Endothelial cell of umbilical vein (primary cell): ENCODE results near the gene COL17A1. TPM values are rescaled to one million over a fixed set of nuclear protein-coding genes. Genes with fewer than 3 reads are reported as not detected.

Experiments
- BruUV-seq: library from RNA; stranded (reverse); fragments of 400-500 nt; replicated peaks from 2 replicates; lab custom pipeline; 2021; lab: Mats Ljungman, UMichigan
- CTCF ChIA-PET: fragments of 300-600, 350-600 bp; sonication (Branson Sonifier 250); formaldehyde crosslinking; loops from one replicate; lab custom pipeline; 2021; ENCODE audit warnings: antibody characterized with exemption, inconsistent platforms; lab: Charles Lee
- POLR2A ChIA-PET: fragments of 300-600, 350-600 bp; sonication (Branson Sonifier 250); formaldehyde crosslinking; loops from one replicate; lab custom pipeline; 2021; ENCODE audit warnings: antibody characterized with exemption, inconsistent platforms; lab: Charles Lee
- DNase-seq: peaks from one replicate; pipeline ENCODE4 v3.0.0-alpha.2; 2011; ENCODE audit warnings: low read depth, low spot score
- FAIRE-seq: peaks from 2 replicates; lab custom pipeline; 2011; peaks lifted over from hg19 to GRCh38; lab: Jason Lieb, UNC
- H2AFZ ChIP-seq: 2 replicates; pipeline ENCODE4 v1.6.0; 2012; ENCODE audit warnings: low read depth, low read length, control low read depth, inconsistent platforms
- H3K27ac ChIP-seq: 2 replicates; pipeline ENCODE4 v1.5.1; 2011; ENCODE audit warnings: low read depth, mild to moderate bottlenecking, control low read depth, low read length, moderate library complexity; ENCODE audit not compliant: insufficient read depth
- H3K27me3 ChIP-seq, 2 experiments: 2 replicates each; pipeline versions ENCODE4 v1.6.0 to v1.6.1; 2011; ENCODE audit warnings: low read length in 2 of 2, mixed read lengths in 1 of 2; ENCODE audit not compliant: control insufficient read depth in 2 of 2, insufficient read depth in 2 of 2
- H3K36me3 ChIP-seq, 2 experiments: 2 replicates in 1 of 2; 3 replicates in 1 of 2; pipeline ENCODE4 v1.5.1; 2011; ENCODE audit warnings: low read length in 2 of 2, mild to moderate bottlenecking in 1 of 2, moderate library complexity in 1 of 2; ENCODE audit not compliant: control insufficient read depth in 2 of 2, insufficient read depth in 2 of 2; ENCODE audit errors: extremely low read depth in 1 of 2
- H3K4me1 ChIP-seq: 3 replicates; pipeline ENCODE4 v1.5.1; 2011; ENCODE audit warnings: mild to moderate bottlenecking, low read length; ENCODE audit not compliant: control insufficient read depth, insufficient read depth; ENCODE audit errors: extremely low read depth
- H3K4me2 ChIP-seq: 2 replicates; pipeline ENCODE4 v1.6.1; 2011; ENCODE audit warnings: low read length, control low read depth, mixed read lengths; ENCODE audit not compliant: insufficient read depth
- H3K4me3 ChIP-seq, 3 experiments: fragments of 200-600 bp in 1 of 3; sonication (generic), shearing (Covaris generic) in 1 of 3; replicated peaks in 1 of 3; 2 replicates each; pipeline ENCODE4 v1.5.1; 2011 to 2016; ENCODE audit warnings: control low read depth in 3 of 3, low read length in 3 of 3, mild to moderate bottlenecking in 2 of 3, inconsistent platforms in 1 of 3, low read depth in 1 of 3, moderate library complexity in 1 of 3; ENCODE audit not compliant: insufficient read depth in 1 of 3
- H3K79me2 ChIP-seq: 2 replicates; pipeline ENCODE4 v1.6.0; 2012; ENCODE audit warnings: low read length, inconsistent platforms; ENCODE audit not compliant: control insufficient read depth, insufficient read depth
- H3K9ac ChIP-seq: replicated peaks from 2 replicates; pipeline ENCODE3; 2011; ENCODE audit warnings: low read length, control low read depth; ENCODE audit not compliant: insufficient read depth; ENCODE audit errors: extremely low read depth
- H3K9me1 ChIP-seq: replicated peaks from 3 replicates; pipeline ENCODE4 v1.6.0; 2011; ENCODE audit warnings: mild to moderate bottlenecking, low read length; ENCODE audit not compliant: control insufficient read depth, insufficient read depth; ENCODE audit errors: extremely low read depth
- H3K9me3 ChIP-seq: replicated peaks from 2 replicates; pipeline ENCODE4 v1.5.1; 2012; ENCODE audit warnings: low read length, inconsistent platforms; ENCODE audit not compliant: control insufficient read depth, insufficient read depth
- H4K20me1 ChIP-seq: replicated peaks from 2 replicates; pipeline ENCODE3; 2011; ENCODE audit warnings: mild to moderate bottlenecking, low read length; ENCODE audit not compliant: control insufficient read depth, insufficient read depth; ENCODE audit errors: extremely low read depth
- EZH2 ChIP-seq: IDR thresholded peaks from 2 replicates; pipeline ENCODE4 v1.6.1; 2012; ENCODE audit warnings: borderline replicate concordance, low read depth, mild to moderate bottlenecking, moderate library complexity, low read length, inconsistent platforms; ENCODE audit not compliant: severe bottlenecking
- FOS ChIP-seq: IDR thresholded peaks from 2 replicates; pipeline ENCODE4 v1.6.1; 2011; ENCODE audit warnings: mild to moderate bottlenecking, low read length, moderate library complexity, borderline replicate concordance; ENCODE audit not compliant: insufficient read depth
- GATA2 ChIP-seq: IDR thresholded peaks from 2 replicates; pipeline ENCODE4 v1.7.0; 2011; ENCODE audit warnings: low read depth, mild to moderate bottlenecking, moderate library complexity, mixed read lengths, low read length; ENCODE audit not compliant: insufficient read length, insufficient read depth
- JUN ChIP-seq: IDR thresholded peaks from 2 replicates; pipeline ENCODE4 v1.6.1; 2011; ENCODE audit warnings: borderline replicate concordance, low read depth; ENCODE audit not compliant: insufficient read length, insufficient read depth
- MYC ChIP-seq: IDR thresholded peaks from one replicate; pipeline ENCODE4 v1.6.1; 2011; ENCODE audit warnings: mild to moderate bottlenecking, low read depth, low read length
- POLR2A ChIP-seq: IDR thresholded peaks from 2 replicates; pipeline ENCODE4 v1.6.1; 2012; ENCODE audit warnings: low read depth, mild to moderate bottlenecking, control low read depth, low read length
- POLR2AphosphoS5 ChIP-seq: IDR thresholded peaks from 2 replicates; pipeline ENCODE4 v1.6.1; 2012; ENCODE audit warnings: low read depth, mild to moderate bottlenecking, control low read depth, low read length, moderate library complexity; ENCODE audit not compliant: insufficient read depth
- dilution Hi-C: fragments of 300-500 bp; cut with MboI; formaldehyde crosslinking; loops from one replicate; pipeline ENCODE4 v1.15.0; 2019; ENCODE audit warnings: low sequenced_read_pairs; ENCODE audit not compliant: extremely low pct_ligation_motif_present
- intact Hi-C: fragments of 100-400 bp; cut with micrococcal nuclease; formaldehyde crosslinking; loops from one replicate; pipeline ENCODE4 v1.10.0; 2022
- polyA plus RNA-seq, 4 experiments: library from polyadenylated mRNA; depleted of rRNA in 3 of 4; stranded (reverse) in 3 of 4; unstranded in 1 of 4; fragments of >200 nt; gene quantifications; 2 replicates each; pipeline versions ENCODE4 v1.2.1 to v1.2.3, GENCODE V29; 2011 to 2012; ENCODE audit warnings: missing spikeins in 1 of 4
- total RNA-seq: library from RNA; stranded (reverse); gene quantifications from 2 replicates; pipeline ENCODE4 v1.2.3, GENCODE V29; 2021
- TF ChIP-seq, protein P1 (sequence below), 2 donors: IDR thresholded peaks; 1 replicate in 1 of 2; 2 replicates in 1 of 2; pipeline ENCODE4 v1.5.1; 2011; ENCODE audit warnings: low read length in 2 of 2, mild to moderate bottlenecking in 2 of 2, moderate library complexity in 2 of 2, control low read depth in 1 of 2, inconsistent platforms in 1 of 2, low read depth in 1 of 2; ENCODE audit not compliant: insufficient read depth in 1 of 2; ENCODE audit errors: extremely low read depth in 1 of 2
- TF ChIP-seq, protein P2 (sequence below): IDR thresholded peaks from 2 replicates; pipeline ENCODE4 v1.6.1; 2011; ENCODE audit not compliant: insufficient read depth, insufficient read length

The COL17A1 gene
- total and polyA plus RNA-seq, 2 donors (not counting 3 experiments of a cell fraction or from before 2014, with no cell fraction given), result 0.57 to 1.3 TPM

DNA sequence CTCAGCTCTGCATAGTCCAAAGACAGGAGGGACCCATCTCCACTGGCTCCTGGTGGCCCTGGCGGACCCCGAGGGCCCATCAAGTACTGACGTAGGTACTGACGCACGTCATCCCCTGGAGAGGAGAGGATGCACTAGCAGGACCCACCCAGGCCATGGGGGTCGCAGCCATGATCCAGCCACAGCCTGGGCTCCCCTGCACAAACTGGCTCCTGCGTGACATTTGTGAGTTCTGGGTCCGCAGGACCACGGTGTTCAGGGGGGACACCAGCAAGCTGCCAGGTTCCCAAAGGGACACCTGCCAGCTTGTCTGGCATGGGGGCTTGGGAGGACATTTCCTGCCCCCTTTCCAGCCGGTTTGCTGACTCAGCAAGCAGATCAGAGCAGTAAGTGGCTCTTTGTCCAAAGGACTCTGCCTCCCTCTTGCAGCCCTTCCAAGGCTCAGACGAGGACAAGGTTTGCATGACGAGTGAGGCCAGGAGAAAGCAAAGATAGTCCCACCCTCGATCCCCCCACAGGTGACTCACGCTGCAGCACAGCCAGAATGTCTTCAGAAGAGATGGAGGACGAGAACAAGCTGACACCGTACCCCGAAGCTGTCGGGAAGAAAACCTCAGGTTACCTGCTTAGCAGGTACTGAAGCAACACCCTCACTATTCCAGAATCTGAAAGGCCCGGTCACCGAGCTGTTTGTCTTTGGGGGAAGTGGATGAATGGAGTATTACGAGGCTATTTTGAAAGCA, 49.0 kb downstream of the COL17A1 start:
- no peaks in the 10 kb centered on the region for H3K4me1 ChIP-seq
- no peak overlapping the region for H3K4me2 ChIP-seq
- H3K9me3 ChIP-seq, result no peaks in the 10 kb centered on the region
- H3K9ac ChIP-seq, result no peak overlapping the region
- no peaks in the 10 kb centered on the region for H3K79me2 ChIP-seq
- no peaks in the 10 kb centered on the region for H3K36me3 ChIP-seq
- no TSS peak for BruUV-seq
- dilution Hi-C loops (no loop called here), intact Hi-C loops (no loop called here)
- ChIA-PET CTCF (interaction anchor here (2.6 kb wide), 1 partner anchor 149 kb away, joined by 10 read pairs; no protein-coding TSS in a partner anchor), POLR2A (interaction anchor here (0.6 kb wide), 1 partner anchor 33 kb away, joined by 4 read pairs; no protein-coding TSS in a partner anchor)
- DNase-seq (no peak), FAIRE-seq (no peak)
- H3K9me1 ChIP-seq, result no peaks in the 10 kb centered on the region
- H2AFZ ChIP-seq, result no peak overlapping the region
- no peaks in the 10 kb centered on the region for H3K27me3 ChIP-seq
- H3K4me3 ChIP-seq, result no peak overlapping the region
- no peak overlapping the region for H3K27ac ChIP-seq
- no peaks in the 10 kb centered on the region for H4K20me1 ChIP-seq
- TF ChIP-seq, protein P1, sequence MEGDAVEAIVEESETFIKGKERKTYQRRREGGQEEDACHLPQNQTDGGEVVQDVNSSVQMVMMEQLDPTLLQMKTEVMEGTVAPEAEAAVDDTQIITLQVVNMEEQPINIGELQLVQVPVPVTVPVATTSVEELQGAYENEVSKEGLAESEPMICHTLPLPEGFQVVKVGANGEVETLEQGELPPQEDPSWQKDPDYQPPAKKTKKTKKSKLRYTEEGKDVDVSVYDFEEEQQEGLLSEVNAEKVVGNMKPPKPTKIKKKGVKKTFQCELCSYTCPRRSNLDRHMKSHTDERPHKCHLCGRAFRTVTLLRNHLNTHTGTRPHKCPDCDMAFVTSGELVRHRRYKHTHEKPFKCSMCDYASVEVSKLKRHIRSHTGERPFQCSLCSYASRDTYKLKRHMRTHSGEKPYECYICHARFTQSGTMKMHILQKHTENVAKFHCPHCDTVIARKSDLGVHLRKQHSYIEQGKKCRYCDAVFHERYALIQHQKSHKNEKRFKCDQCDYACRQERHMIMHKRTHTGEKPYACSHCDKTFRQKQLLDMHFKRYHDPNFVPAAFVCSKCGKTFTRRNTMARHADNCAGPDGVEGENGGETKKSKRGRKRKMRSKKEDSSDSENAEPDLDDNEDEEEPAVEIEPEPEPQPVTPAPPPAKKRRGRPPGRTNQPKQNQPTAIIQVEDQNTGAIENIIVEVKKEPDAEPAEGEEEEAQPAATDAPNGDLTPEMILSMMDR (IDR thresholded peaks at IDR 0.05; ENCODE audit: extremely low read depth in 1 of 2, insufficient read depth in 1 of 2, low read depth in 1 of 2, low read length in 2 of 2), result no peak
- no peak for TF ChIP-seq GATA2
- no peak for TF ChIP-seq JUN

DNA sequence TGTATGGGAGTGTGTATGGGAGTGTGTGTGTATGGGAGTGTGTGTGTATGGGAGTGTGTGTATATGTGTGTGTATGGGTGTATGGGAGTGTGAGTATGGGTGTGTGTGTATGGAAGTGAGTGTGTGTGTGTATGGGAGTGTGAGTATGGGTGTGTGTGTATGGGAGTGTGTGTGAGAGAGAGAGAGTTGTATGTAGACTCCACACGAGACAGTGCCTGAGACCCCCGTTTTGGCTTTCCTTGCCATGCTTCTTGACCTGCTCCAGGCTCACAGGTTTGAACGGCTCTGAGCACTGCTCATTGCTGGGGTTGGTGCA, 49.7 kb downstream of the COL17A1 start:
- Histone ChIP-seq H3K4me3 (no peak overlapping the region), H3K9ac (no peak overlapping the region), H3K9me1 (no peaks in the 10 kb centered on the region), H3K36me3 (no peaks in the 10 kb centered on the region), H4K20me1 (no peaks in the 10 kb centered on the region), H2AFZ (no peak overlapping the region), H3K9me3 (no peaks in the 10 kb centered on the region), H3K27ac (no peak overlapping the region), H3K4me1 (no peaks in the 10 kb centered on the region), H3K4me2 (no peak overlapping the region), H3K79me2 (no peaks in the 10 kb centered on the region), H3K27me3 (no peaks in the 10 kb centered on the region)
- TF ChIP-seq EZH2 (no peak), GATA2 (no peak), JUN (no peak), MYC (no peak), FOS (no peak), POLR2AphosphoS5 (no peak), POLR2A (no peak)
- TF ChIP-seq, protein P2, sequence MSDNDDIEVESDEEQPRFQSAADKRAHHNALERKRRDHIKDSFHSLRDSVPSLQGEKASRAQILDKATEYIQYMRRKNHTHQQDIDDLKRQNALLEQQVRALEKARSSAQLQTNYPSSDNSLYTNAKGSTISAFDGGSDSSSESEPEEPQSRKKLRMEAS, result no peak
- TF ChIP-seq, protein P1 (IDR thresholded peaks at IDR 0.05; ENCODE audit: extremely low read depth in 1 of 2, insufficient read depth in 1 of 2, low read depth in 1 of 2, low read length in 2 of 2), result no peak
- ChIA-PET POLR2A (interaction anchor here (0.6 kb wide), 1 partner anchor 32 kb away, joined by 4 read pairs; no protein-coding TSS in a partner anchor), CTCF (no interaction called here)
- FAIRE-seq (no peak), DNase-seq (no peak)
- dilution Hi-C loops, result no loop called here
- no TSS peak for BruUV-seq
- intact Hi-C loops, result no loop called here
